Hematopoietic multipotent progenitor cell treated with erythropoietin and hydrocortisone succinate and interleukin-3 and kit ligand, for 6 days (in vitro differentiated cells): ENCODE results near the gene ZNF774.
"Not testable (repeated sequence)": the region's sequence is repeated elsewhere in the genome, so short reads cannot be mapped to it uniquely, and the experiment has no call there.

Experiments used
- DNase-seq: peaks from one replicate; pipeline ENCODE4 v3.0.0-alpha.2; 2015

The ZNF774 gene

DNA sequence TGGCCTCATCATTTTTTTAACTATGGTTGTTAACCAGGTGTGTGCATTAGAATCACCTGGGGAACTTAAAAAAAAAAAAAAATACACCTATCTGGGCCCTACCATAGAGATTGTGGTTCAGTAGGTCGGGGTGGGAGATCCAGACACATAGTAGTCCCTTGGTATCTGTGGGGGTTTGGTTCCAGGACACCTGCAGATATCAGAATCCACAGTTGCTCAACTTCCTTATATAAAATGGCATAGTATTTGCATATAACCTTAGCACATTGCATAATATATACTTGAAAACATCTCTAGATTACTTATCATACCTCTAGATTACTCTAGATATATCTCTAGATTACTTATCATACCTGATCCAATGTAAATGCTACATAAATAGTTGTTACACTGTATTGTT, 41.0 kb downstream of the ZNF774 start:
- no peak for DNase-seq

DNA sequence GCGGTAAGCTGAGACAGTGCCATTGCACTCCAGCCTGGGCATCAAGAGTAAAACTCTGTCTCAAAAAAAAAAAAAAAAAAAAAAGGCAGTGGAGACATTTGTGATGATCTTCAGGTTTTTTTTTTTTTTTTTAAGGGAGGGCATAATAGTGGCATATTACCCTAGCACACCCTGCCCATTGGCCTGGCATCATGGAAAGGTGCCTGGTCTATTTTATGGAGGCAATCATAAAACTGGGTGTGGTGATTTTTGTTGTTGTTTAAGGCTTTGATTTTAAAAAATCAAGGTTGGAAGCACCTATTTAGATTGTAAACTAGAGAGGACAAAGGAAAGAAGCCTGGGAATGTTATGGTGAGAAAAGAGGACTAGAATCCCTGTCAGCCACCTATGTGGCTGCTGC, 42.0 kb downstream of the ZNF774 start:
- no peak for DNase-seq

GRCh38 chr15:90394748-90395442, 42.8 kb downstream of the ZNF774 start:
- DNase-seq: no peak

DNA sequence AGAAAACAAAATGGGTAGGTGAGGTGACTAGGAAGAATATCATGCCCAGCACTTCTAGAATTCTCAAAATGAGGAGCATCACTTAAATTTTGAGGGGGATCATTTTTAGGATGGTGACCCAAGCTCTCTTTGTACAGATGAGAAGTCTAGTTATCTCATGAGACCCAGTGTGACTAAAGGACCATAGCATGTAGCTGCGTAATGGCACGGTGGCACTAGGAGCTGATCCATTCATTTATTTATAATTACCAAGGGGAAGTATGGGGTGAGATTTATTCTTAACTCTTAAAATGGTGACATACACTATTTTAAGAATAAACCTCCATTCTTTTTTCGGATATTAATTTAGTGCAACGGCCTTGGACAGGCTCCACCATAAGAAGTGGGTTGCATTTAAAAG, 44.2 kb downstream of the ZNF774 start:
- DNase-seq: no peak

GRCh38 chr15:90400005-90400758, 48.1 kb downstream of the ZNF774 start:
- no peak for DNase-seq

DNA sequence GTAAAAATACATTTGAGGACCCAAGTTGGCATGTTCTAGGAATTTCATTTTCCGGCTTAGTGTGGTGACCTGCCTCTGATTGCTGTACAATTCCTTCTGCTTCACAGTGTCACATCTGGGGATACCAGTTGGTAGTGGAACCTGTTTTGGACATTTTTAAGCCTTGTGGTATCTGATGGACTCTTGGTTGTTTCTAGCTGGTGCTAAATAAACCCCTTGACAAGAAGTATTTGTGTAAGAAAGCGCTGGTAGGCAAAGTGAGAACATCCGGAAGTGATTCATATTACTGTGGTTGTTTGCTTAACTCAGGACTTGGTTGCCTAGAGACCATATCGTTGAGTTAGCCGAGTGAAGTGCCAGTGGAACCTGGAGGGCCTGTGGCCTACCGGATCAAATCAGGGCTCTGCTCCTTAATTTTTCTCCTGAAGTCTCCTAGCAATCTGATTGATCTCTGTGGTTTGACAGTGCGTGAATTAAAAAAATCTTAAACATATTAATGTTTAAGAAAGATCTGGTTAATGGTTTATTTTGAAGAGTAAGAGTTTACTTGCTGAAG, 48.8 kb downstream of the ZNF774 start:
- DNase-seq: peak; percentile 93

DNA sequence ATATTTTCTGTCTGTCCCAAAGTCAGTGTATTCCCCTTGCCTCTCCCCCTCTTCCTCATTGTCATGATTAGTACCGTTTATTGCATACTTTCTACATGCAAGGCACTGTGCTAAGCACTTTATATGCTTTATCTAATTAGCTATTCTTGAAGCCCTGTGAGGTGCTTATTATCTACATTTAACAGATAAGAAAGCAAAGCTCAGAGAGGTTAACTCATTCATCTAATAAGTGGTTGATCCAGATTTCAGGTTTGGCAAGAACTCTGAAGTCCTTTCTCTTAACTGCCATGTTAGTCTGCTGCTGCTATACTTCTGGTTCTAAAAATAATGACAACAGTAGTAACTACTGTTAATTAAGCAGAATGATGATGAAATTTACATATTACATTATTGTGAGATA, 49.4 kb downstream of the ZNF774 start:
- peak; percentile 18 for DNase-seq

DNA sequence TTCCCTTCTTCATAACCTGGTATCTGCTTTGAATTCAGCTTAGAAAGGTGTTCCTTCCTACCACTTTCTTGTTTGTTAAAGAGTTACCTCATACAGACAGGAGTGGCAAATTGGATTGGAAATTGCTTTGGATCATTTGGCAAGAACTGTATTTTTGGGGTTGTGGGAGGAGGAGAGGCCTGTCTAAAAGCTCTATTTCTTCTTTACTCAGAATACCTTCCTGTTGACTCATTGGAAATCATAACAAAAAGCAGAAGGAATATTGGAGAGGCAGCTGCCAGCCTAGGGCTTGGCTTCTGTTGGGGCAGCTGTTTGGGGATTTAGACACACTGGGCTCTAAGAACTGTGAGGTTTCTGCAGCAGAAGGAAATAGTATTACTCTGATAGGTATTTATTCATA, 50.1 kb downstream of the ZNF774 start:
- peak; percentile 10 for DNase-seq

GRCh38 chr15:90402767-90403166, 50.7 kb downstream of the ZNF774 start:
- no peak for DNase-seq

- DNase-seq: no peak
Measured at GRCh38 chr15:90405055-90405607, 53.0 kb downstream of the ZNF774 start.

GRCh38 chr15:90407336-90407735, 55.3 kb downstream of the ZNF774 start:
- no peak for DNase-seq

DNA sequence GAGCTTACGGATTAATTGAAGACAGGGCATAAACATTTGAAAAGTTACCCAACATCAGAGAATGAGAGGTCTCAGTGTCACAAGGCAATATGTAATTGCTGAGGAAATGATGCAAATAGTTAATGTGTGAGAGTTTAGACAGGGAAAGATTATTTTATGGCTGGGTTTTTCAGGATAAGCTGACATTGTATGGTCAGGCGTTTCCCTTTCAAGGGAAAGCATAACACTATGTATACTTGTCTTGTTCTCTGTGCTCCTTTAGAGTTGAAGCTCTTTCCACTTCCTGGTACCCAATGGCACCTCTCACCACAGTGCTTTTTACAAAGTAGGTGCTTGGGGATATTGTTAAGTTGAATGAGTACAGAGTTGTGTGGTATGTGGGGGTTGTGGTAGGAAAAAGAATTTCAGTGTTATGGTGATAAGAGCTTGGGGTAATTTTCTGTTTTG, 55.8 kb downstream of the ZNF774 start:
- peak; percentile 18 for DNase-seq

- DNase-seq: no peak
Measured at GRCh38 chr15:90408657-90409056, 56.6 kb downstream of the ZNF774 start.

DNA sequence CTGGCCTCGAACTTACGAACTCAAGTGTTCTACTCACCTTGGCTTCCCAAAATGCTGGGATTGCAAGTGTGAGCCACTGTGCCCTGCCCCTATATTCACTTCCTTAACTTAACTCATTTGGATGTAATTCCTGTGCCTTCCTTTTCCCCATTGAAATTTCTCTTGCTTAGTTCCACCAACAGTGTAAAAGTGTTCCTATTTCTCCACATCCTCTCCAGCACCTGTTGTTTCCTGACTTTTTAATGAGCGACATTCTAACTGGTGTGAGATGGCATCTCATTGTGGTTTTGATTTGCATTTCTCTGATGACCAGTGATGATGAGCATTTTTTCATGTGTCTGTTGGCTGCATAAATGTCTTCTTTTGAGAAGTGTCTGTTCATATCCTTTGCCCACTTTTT, 57.5 kb downstream of the ZNF774 start:
- DNase-seq: not testable (repeated sequence)

DNA sequence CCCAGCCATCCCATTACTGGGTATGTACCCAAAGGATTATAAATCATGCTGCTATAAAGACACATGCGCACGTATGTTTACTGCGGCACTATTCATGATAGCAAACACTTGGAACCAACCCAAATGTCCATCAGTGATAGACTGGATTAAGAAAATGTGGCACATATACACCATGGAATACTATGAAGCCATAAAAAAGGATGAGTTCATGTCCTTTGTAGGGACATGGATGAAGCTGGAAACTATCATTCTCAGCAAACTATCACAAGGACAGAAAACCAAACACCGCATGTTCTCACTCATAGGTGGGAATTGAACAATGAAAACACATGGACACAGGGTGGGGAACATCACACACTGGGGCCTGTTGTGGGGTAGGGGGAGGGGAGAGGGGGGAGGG, 58.2 kb downstream of the ZNF774 start:
- not testable (repeated sequence) for DNase-seq

- no peak for DNase-seq
Measured at GRCh38 chr15:90411176-90411575, 59.1 kb downstream of the ZNF774 start.
